ENCODE results near the gene ACOX3. TPM values are rescaled to one million over a fixed set of nuclear protein-coding genes. Genes with fewer than 3 reads are reported as not detected.

Gene ACOX3
- polyA plus RNA-seq, 3 donors = 3.8 to 16.8 (median 13.3) TPM

- 95% methylated on average over 9 of the region's 17 CpGs for WGBS (ENCODE audit: insufficient coverage)
- Histone ChIP-seq H3K9ac (ENCODE audit: insufficient read depth, low read length, poor library complexity, severe bottlenecking) (no peak overlapping the region), H3K4me1 (ENCODE audit: control insufficient read depth in 1 of 2, insufficient read depth in 2 of 2, low read length in 2 of 2) (no peaks in the 10 kb centered on the region), H3K4me3 (replicated peaks in 1 of 3; ENCODE audit: low read depth in 2 of 3, low read length in 3 of 3) (no peak overlapping the region), H4K20me1 (ENCODE audit: insufficient read depth, low read length) (no peaks in the 10 kb centered on the region), H2AFZ (ENCODE audit: insufficient read depth, low read depth, low read length, poor library complexity, severe bottlenecking) (no peak overlapping the region), H3K9me3 (replicated peaks in 1 of 2; ENCODE audit: control insufficient read depth in 1 of 2, insufficient read depth in 1 of 2, low read length in 2 of 2) (no peaks in the 10 kb centered on the region), H3K36me3 (replicated peaks in 1 of 2; ENCODE audit: control insufficient read depth in 1 of 2, insufficient read depth in 2 of 2, low read length in 2 of 2) (peaks cover 3 to 7% of the 10 kb centered on the region in 2 donors), H3K27me3 (ENCODE audit: control insufficient read depth in 2 of 2, insufficient read depth in 2 of 2, low read length in 2 of 2) (no peaks in the 10 kb centered on the region), H3K79me2 (ENCODE audit: insufficient read depth, low read length) (no peaks in the 10 kb centered on the region), H3K4me2 (replicated peaks; ENCODE audit: extremely low read depth, low read length, poor library complexity, severe bottlenecking) (no peak overlapping the region), H3K27ac (ENCODE audit: low read depth in 1 of 2, low read length in 2 of 2) (no peak overlapping the region)
- H3K27me3 Mint-ChIP-seq (ENCODE audit: low read depth in 3 of 3) = peaks cover 0 to 3% (median 0%) of the 10 kb centered on the region in 3 donors
- H3K36me3 Mint-ChIP-seq = peaks cover 22 to 34% of the 10 kb centered on the region in 2 donors
- H3K27ac Mint-ChIP-seq = peak overlapping the region in 2 of 7 donors; percentile 4 to 43
- intact Hi-C loops (cut with micrococcal nuclease) = no loop called here
- H3K4me1 Mint-ChIP-seq = no peaks in the 10 kb centered on the region
- DNase-seq = no peak
- TF ChIP-seq CTCF (IDR thresholded peaks at IDR 0.05) = no peak
- no peaks in the 10 kb centered on the region for H3K9me3 Mint-ChIP-seq
- H3K4me3 Mint-ChIP-seq = no peak overlapping the region
Measured at GRCh38 chr4:8378101-8378724, 62.3 kb downstream of the ACOX3 start.

GRCh38 chr4:8377103-8378075 is 63.1 kb downstream of the ACOX3 start:
- no peak overlapping the region for H3K4me3 Mint-ChIP-seq
- Histone ChIP-seq H3K27me3 (ENCODE audit: control insufficient read depth in 2 of 2, insufficient read depth in 2 of 2, low read length in 2 of 2) (no peaks in the 10 kb centered on the region), H3K79me2 (ENCODE audit: insufficient read depth, low read length) (no peaks in the 10 kb centered on the region), H3K36me3 (replicated peaks in 1 of 2; ENCODE audit: control insufficient read depth in 1 of 2, insufficient read depth in 2 of 2, low read length in 2 of 2) (peaks cover 3 to 7% of the 10 kb centered on the region in 2 donors), H4K20me1 (ENCODE audit: insufficient read depth, low read length) (no peaks in the 10 kb centered on the region), H3K27ac (ENCODE audit: low read depth in 1 of 2, low read length in 2 of 2) (no peak overlapping the region), H2AFZ (ENCODE audit: insufficient read depth, low read depth, low read length, poor library complexity, severe bottlenecking) (no peak overlapping the region), H3K4me2 (replicated peaks; ENCODE audit: extremely low read depth, low read length, poor library complexity, severe bottlenecking) (no peak overlapping the region), H3K4me3 (replicated peaks in 1 of 3; ENCODE audit: low read depth in 2 of 3, low read length in 3 of 3) (no peak overlapping the region), H3K4me1 (ENCODE audit: control insufficient read depth in 1 of 2, insufficient read depth in 2 of 2, low read length in 2 of 2) (no peaks in the 10 kb centered on the region), H3K9me3 (replicated peaks in 1 of 2; ENCODE audit: control insufficient read depth in 1 of 2, insufficient read depth in 1 of 2, low read length in 2 of 2) (no peaks in the 10 kb centered on the region), H3K9ac (ENCODE audit: insufficient read depth, low read length, poor library complexity, severe bottlenecking) (no peak overlapping the region)
- DNase-seq = no peak
- no peak for TF ChIP-seq CTCF (IDR thresholded peaks at IDR 0.05)
- H3K9me3 Mint-ChIP-seq = no peaks in the 10 kb centered on the region
- intact Hi-C loops (cut with micrococcal nuclease) = no loop called here
- no peaks in the 10 kb centered on the region for H3K4me1 Mint-ChIP-seq
- H3K27me3 Mint-ChIP-seq (ENCODE audit: low read depth in 3 of 3) = peaks cover 0 to 3% (median 0%) of the 10 kb centered on the region in 3 donors
- 95% methylated on average over 38 of the region's 39 CpGs for WGBS (ENCODE audit: insufficient coverage)
- H3K27ac Mint-ChIP-seq = peak overlapping the region in 1 of 7 donors; percentile 35
- H3K36me3 Mint-ChIP-seq = peaks cover 25 to 30% of the 10 kb centered on the region in 2 donors
